Esophagus (tissue), 2 donors: ENCODE results near the gene SMAD6. TPM values are rescaled to one million over a fixed set of nuclear protein-coding genes. Genes with fewer than 3 reads are reported as not detected.
"Not testable (repeated sequence)": the region's sequence is repeated elsewhere in the genome, so short reads cannot be mapped to it uniquely, and the experiment has no call there.

ENCODE experiments used
- H3K27ac ChIP-seq, 2 donors: one replicate each; pipeline ENCODE4 v1.5.1; 2013; ENCODE audit warnings: low read depth in 2 of 2, mild to moderate bottlenecking in 2 of 2, inconsistent platforms in 1 of 2, low read length in 1 of 2, moderate library complexity in 1 of 2
- H3K27me3 ChIP-seq, 2 donors: one replicate each; pipeline ENCODE4 v1.6.1; 2013; ENCODE audit warnings: low read length in 2 of 2, control low read depth in 1 of 2, mild to moderate bottlenecking in 1 of 2; ENCODE audit not compliant: insufficient read depth in 2 of 2, control insufficient read depth in 1 of 2
- H3K36me3 ChIP-seq, 2 donors: one replicate each; pipeline ENCODE4 v1.6.1; 2013; ENCODE audit warnings: low read length in 1 of 2; ENCODE audit not compliant: control insufficient read depth in 2 of 2, insufficient read depth in 2 of 2
- H3K4me1 ChIP-seq, 2 donors: one replicate each; pipeline ENCODE4 v1.6.1; 2013; ENCODE audit warnings: low read length in 1 of 2; ENCODE audit not compliant: control insufficient read depth in 2 of 2, insufficient read depth in 2 of 2
- H3K4me3 ChIP-seq, 2 donors: one replicate each; pipeline ENCODE4 v1.5.1; 2013; ENCODE audit warnings: low read length in 2 of 2, mild to moderate bottlenecking in 2 of 2, low read depth in 1 of 2, moderate library complexity in 1 of 2
- H3K9me3 ChIP-seq, 2 donors: one replicate each; pipeline ENCODE4 v1.6.1; 2013; ENCODE audit warnings: mild to moderate bottlenecking in 2 of 2, low read depth in 1 of 2, low read length in 1 of 2, moderate library complexity in 1 of 2; ENCODE audit not compliant: control insufficient read depth in 2 of 2, insufficient read depth in 1 of 2
- WGBS, 2 donors: extraction: QIAGEN DNeasy Blood & Tissue Kit; methylation state at CpG; one replicate each; pipeline ENCODE4 v1.1.7; 2013; 5-methylcytosine and 5-hydroxymethylcytosine counted together
- polyA plus RNA-seq, 2 donors: library from polyadenylated mRNA; stranded (reverse); fragments of 200-250 nt; gene quantifications; one replicate each; pipeline ENCODE4 v1.2.3, GENCODE V29; 2013
- donor health status: healthy with polysubstance abuse.
- donor health status: Bipolar disorder and iron deficiency.

The SMAD6 gene
- polyA plus RNA-seq, 2 donors, result 0.75 to 1.6 TPM

DNA sequence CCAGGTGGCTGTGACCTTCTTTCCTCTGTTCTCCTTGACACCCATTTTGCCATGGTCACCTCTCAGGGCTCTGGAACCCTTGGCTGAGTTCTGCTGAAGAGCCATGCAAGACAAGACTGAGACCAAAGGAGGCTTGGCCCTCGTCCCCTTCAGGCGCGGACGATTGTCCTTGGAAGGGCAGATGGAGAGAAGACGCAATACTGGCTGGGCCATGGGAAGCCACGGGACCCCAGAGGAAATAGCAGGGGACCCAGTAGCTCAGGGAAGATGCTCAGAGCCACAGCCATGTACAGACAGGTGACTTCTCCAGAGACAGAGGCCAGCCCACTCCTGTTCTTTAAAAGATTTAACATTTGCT, 125.6 kb downstream of the SMAD6 start:
- Histone ChIP-seq H3K27ac (no peak overlapping the region), H3K4me1 (peaks cover 0 to 2% of the 10 kb centered on the region in 2 donors), H3K36me3 (no peaks in the 10 kb centered on the region), H3K27me3 (no peaks in the 10 kb centered on the region), H3K4me3 (no peak overlapping the region), H3K9me3 (no peaks in the 10 kb centered on the region)
- 92% methylated on average over 6 of the region's 6 CpGs for WGBS, 2 donors

DNA sequence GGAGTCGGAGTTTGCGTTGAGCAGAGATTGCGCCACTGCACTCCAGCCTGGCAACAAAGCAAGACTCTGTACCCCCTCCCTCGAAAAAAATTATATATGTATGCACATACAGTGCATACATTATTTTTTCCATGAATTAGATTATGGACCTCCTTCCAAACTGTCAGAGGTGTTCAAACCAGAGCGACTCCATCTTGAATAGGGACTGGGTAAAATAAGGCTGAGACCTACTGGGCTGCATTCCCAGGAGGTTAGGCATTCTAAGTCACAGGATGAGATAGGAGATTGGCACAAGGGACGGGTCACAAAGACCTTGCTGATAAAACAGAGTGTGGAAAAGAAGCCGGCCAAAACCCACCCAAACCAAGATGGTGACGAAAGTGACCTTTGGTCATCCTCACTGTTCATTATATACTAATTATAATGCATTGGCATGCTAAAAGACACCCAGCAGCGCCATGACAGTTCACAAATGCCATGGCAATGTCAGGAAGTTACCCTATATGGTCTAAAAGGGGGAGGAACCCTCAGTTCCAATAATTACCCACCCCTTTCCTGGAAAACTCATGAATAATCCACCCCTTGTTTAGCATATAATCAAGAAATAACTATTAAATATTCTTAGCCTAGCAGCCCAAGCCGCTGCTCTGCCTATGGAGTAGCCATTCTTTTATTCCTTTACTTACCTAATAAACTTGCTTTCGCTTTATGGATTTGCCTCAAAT, 126.9 kb downstream of the SMAD6 start:
- H3K27ac ChIP-seq, H3K9me3 ChIP-seq, H3K4me1 ChIP-seq, H3K4me3 ChIP-seq, H3K27me3 ChIP-seq, H3K36me3 ChIP-seq: not testable (repeated sequence)
- WGBS, 2 donors, result 87 to 92% methylated on average over 11 of the region's 11 CpGs

DNA sequence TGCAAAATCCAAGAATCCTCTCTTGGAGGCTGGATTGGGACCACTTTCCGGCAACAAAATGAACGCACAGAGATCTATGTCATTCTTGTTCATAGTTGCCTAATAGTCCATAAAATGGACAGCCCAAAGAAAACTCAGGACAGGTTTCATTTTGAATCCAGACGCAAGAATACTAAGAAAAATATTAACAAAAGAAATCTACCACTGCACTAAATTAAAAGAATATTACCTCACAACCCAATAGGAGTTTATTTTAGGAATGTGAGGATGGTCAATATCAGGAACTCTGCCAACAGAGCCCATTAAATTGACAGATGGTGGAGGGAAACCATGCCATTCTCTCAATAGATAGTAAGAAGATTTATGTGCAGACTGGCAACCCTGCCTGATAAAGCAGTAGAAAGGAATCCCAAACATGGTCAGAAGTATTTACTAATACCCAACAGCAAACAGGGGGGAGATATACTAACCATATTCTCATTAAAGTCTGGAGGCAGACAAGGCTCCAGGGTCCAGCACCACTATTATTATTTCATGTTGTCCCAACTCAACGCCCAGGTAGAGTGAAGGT, 127.6 kb downstream of the SMAD6 start:
- Histone ChIP-seq H3K27me3 (no peaks in the 10 kb centered on the region), H3K9me3 (no peaks in the 10 kb centered on the region), H3K36me3 (no peaks in the 10 kb centered on the region), H3K27ac (no peak overlapping the region), H3K4me3 (no peak overlapping the region), H3K4me1 (peaks cover under 1 to 2% of the 10 kb centered on the region in 2 donors)
- 89 to 95% methylated on average over 4 of the region's 4 CpGs for WGBS, 2 donors

DNA sequence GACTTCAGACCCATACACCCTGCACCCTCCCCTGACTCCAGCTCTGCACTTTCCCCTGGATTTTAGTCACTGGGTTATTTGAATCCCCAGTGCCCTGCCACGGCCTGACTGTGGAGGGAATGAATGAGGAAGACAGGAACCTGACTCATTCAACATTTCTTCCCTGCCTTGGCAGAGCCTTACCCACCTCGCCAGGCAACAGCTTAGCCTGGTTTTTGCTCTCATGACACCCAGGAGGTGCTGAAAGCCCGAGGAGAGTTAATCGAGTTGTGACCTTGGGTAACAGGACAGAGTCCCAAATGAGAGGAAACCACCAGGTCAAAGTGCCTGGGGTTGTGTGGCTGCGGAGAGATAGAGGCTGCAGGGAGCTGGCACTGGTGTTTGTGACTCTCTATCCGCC, 128.3 kb downstream of the SMAD6 start:
- Histone ChIP-seq H3K27ac (no peak overlapping the region), H3K27me3 (no peaks in the 10 kb centered on the region), H3K4me1 (peaks cover 2% of the 10 kb centered on the region in 2 donors), H3K4me3 (no peak overlapping the region), H3K9me3 (no peaks in the 10 kb centered on the region), H3K36me3 (no peaks in the 10 kb centered on the region)
- WGBS, 2 donors, result 55 to 61% methylated on average over 6 of the region's 6 CpGs

DNA sequence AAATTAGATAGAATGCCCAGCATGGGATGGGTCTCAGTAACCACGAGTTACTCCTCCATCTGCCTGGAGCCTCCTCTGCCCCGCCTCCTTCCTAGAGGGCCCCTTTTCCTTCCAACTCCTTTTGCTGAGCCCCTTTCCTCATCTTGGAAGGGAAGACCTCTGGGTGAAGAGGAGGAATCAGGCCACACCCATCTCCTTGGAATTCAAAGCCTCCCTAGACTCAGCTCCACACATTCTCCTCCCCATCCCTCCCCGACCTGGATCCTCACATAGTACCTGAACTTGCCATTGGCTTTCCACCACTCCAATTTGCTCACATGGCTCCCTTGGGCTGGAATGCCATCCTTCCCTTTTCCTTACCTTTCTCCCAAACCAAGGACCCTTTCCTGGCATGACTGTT, 128.8 kb downstream of the SMAD6 start:
- Histone ChIP-seq H3K27ac (no peak overlapping the region), H3K9me3 (no peaks in the 10 kb centered on the region)
- 64 to 78% methylated on average over 3 of the region's 3 CpGs for WGBS, 2 donors

DNA sequence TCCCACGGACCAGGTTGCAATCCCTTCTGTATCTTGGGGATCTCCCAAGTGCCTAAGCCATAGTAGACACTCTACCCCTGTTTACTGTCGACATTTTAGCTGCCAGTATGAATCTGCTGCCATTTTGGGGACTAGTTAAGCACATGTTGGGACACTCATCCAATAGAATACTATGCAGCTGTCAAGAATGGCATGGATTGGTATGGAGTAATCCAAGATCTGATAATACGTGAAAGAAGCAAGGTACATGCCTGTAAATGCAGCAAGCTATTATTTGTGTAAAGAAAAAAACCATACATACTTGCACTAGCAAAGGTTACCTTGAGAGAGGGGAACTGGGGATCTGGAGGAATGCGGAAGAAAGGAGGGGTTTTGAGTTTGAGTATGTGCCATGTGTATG, 129.3 kb downstream of the SMAD6 start:
- Histone ChIP-seq H3K4me3 (no peak overlapping the region), H3K36me3 (no peaks in the 10 kb centered on the region), H3K9me3 (no peaks in the 10 kb centered on the region), H3K27ac (no peak overlapping the region), H3K27me3 (no peaks in the 10 kb centered on the region), H3K4me1 (peaks cover 2% of the 10 kb centered on the region in 2 donors)
- WGBS, 2 donors, result 86 to 90% methylated on average over 4 of the region's 4 CpGs

More for the DNA sequence above, 128.8 kb downstream of the SMAD6 start:
- no peak overlapping the region for H3K4me3 ChIP-seq
- no peaks in the 10 kb centered on the region for H3K36me3 ChIP-seq
- H3K27me3 ChIP-seq, result no peaks in the 10 kb centered on the region
- peaks cover 2% of the 10 kb centered on the region in 2 donors for H3K4me1 ChIP-seq

DNA sequence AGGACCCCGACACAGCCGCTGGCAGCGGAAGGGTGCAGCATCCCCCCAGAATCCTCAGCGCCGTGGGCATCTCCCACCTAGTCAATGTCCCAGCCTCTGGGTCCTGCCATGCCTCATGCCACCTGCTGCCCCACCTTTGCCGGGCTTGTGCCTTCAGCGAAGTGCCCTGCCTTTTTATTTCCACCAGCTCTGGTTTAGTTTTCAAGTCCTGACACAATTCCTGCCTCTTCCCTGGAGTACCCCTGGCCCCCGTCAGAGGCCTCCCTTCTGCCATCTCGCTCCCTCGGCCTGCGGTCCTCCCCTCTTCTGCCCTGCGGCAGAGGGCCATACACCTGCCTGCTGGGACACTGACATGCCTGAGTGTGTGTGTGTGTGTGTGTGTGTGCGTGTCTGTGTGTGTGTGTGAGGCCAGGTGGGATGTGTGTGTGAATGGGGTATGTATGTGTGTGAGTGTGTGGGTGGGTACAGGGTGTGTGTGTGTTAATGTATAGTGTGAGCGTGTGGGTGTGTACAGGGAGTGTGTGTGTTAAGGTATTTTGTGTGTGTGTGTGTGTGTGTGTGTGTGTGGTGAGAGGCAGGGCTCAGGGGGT, 129.9 kb downstream of the SMAD6 start:
- 91 to 95% methylated on average over 14 of the region's 14 CpGs for WGBS, 2 donors
- H3K4me3 ChIP-seq, result no peak overlapping the region
- peaks cover 2% of the 10 kb centered on the region in 2 donors for H3K4me1 ChIP-seq
- H3K9me3 ChIP-seq, result no peaks in the 10 kb centered on the region
- no peaks in the 10 kb centered on the region for H3K27me3 ChIP-seq
- no peak overlapping the region for H3K27ac ChIP-seq
- H3K36me3 ChIP-seq, result no peaks in the 10 kb centered on the region

Other genes with a start within 250 kb of the SMAD6 start
- gene SNAPC5, start 204.5 kb upstream of the SMAD6 start, polyA plus RNA-seq, result 10 to 100 TPM; 18.5 to 25.1 TPM
- gene RPL4, start 197.4 kb upstream of the SMAD6 start, polyA plus RNA-seq, result 1,000 to 10,000 TPM; 2,290 to 3,299 TPM
- 1 to 10 TPM; 4.5 to 7.9 TPM for gene ZWILCH, start 196.9 kb upstream of the SMAD6 start, polyA plus RNA-seq
- not detected for gene LCTL, start 136.2 kb upstream of the SMAD6 start, polyA plus RNA-seq